K562 (cell line): ENCODE measurements around the gene ARHGDIA. TPM values are rescaled to one million over a fixed set of nuclear protein-coding genes. Genes with fewer than 3 reads are reported as not detected.

Experiments
- ATAC-seq: fragments of 200-7000 bp; cut with Tn5 transposase; 3 replicates; pipeline ENCODE4 v1.9.1; 2020; ENCODE audit warnings: moderate library complexity
- BruUV-seq: library from RNA; stranded (reverse); fragments of 400-500 nt; replicated peaks from 2 replicates; lab custom pipeline; 2021; lab: Mats Ljungman, UMichigan
- CTCF ChIA-PET: fragments of 300-600 bp; formaldehyde crosslinking; extraction: SDS; loops from one replicate; lab custom pipeline; 2021; ENCODE audit warnings: low intra/inter-chr PET ratio; lab: Yijun Ruan, JAX
- POLR2A ChIA-PET: fragments of 300-600, 350-650 bp; sonication (Branson Sonifier 250); formaldehyde crosslinking; extraction: SDS; loops from one replicate; lab custom pipeline; 2021; ENCODE audit warnings: antibody characterized with exemption, inconsistent platforms; lab: Yijun Ruan, JAX
- DNase-seq, 4 experiments: peaks; one replicate each; pipeline versions ENCODE4 v3.0.0 to v3.0.0-alpha.2; 2011 to 2018; ENCODE audit warnings: low spot score in 3 of 4, mixed read lengths in 3 of 4; ENCODE audit errors: extremely low read depth in 1 of 4
- FAIRE-seq: peaks from 2 replicates; lab custom pipeline; 2011; peaks lifted over from hg19 to GRCh38; lab: Jason Lieb, UNC
- H2AFZ ChIP-seq: 2 replicates; pipeline ENCODE4 v1.6.0; 2011; ENCODE audit warnings: low read depth, low read length, control low read depth, inconsistent platforms
- H3K27ac ChIP-seq: fragments of 200-600 bp; 3 replicates; pipeline ENCODE4 v1.8.0; 2011; ENCODE audit warnings: low read depth, mild to moderate bottlenecking, control low read depth, inconsistent platforms, low read length, moderate library complexity, mixed read lengths; ENCODE audit errors: extremely low read depth
- H3K27me3 ChIP-seq, 2 experiments: fragments of 300-600 bp in 1 of 2; 2 replicates in 1 of 2; 3 replicates in 1 of 2; pipeline versions ENCODE4 v1.6.0 to v1.8.0; 2011; ENCODE audit warnings: inconsistent platforms in 2 of 2, low read length in 2 of 2, mild to moderate bottlenecking in 1 of 2, mixed read lengths in 1 of 2, moderate library complexity in 1 of 2; ENCODE audit not compliant: control insufficient read depth in 2 of 2, insufficient read depth in 2 of 2
- H3K36me3 ChIP-seq: fragments of 300-600 bp; 3 replicates; pipeline ENCODE4 v1.8.0; 2011; ENCODE audit warnings: mild to moderate bottlenecking, low read length, inconsistent platforms; ENCODE audit not compliant: control insufficient read depth, insufficient read depth
- H3K4me1 ChIP-seq, 2 experiments: fragments of 200-600 bp in 1 of 2; replicated peaks in 1 of 2; 2 replicates in 1 of 2; 3 replicates in 1 of 2; pipeline versions ENCODE4 v1.5.1 to v1.8.0; 2011; ENCODE audit warnings: inconsistent platforms in 2 of 2, low read length in 2 of 2, mild to moderate bottlenecking in 1 of 2, mixed read lengths in 1 of 2, moderate library complexity in 1 of 2; ENCODE audit not compliant: control insufficient read depth in 2 of 2, insufficient read depth in 2 of 2
- H3K4me2 ChIP-seq: 2 replicates; pipeline ENCODE4 v1.6.1; 2011; ENCODE audit warnings: low read length, control low read depth, inconsistent platforms, mixed read lengths; ENCODE audit not compliant: insufficient read depth
- H3K4me3 ChIP-seq: fragments of 200-600 bp; sonication (generic), shearing (Covaris generic); 2 replicates; pipeline ENCODE4 v1.5.1; 2016; ENCODE audit warnings: control low read depth, inconsistent platforms
- H3K79me2 ChIP-seq: fragments of 200-600 bp; 3 replicates; pipeline ENCODE4 v1.8.0; 2011; ENCODE audit warnings: low read length, inconsistent platforms; ENCODE audit not compliant: control insufficient read depth, insufficient read depth
- H3K9ac ChIP-seq, 2 experiments: 2 replicates each; pipeline versions ENCODE4 v1.6.0 to v1.6.1; 2011; ENCODE audit warnings: low read depth in 2 of 2, low read length in 2 of 2, control low read depth in 1 of 2, inconsistent platforms in 1 of 2, mild to moderate bottlenecking in 1 of 2, mixed read lengths in 1 of 2; ENCODE audit not compliant: insufficient read depth in 1 of 2
- H3K9me1 ChIP-seq: one replicate; pipeline ENCODE4 v1.6.0; 2011; ENCODE audit warnings: inconsistent platforms, mild to moderate bottlenecking, low read length, moderate library complexity; ENCODE audit not compliant: control insufficient read depth, insufficient read depth
- H3K9me3 ChIP-seq: replicated peaks from 2 replicates; pipeline ENCODE4 v1.5.1; 2011; ENCODE audit warnings: low read depth, low read length, inconsistent platforms; ENCODE audit not compliant: control insufficient read depth, insufficient read depth
- H4K20me1 ChIP-seq: replicated peaks from 2 replicates; pipeline ENCODE4 v1.6.1; 2011; ENCODE audit warnings: low read length, inconsistent platforms, mixed read lengths; ENCODE audit not compliant: control insufficient read depth, insufficient read depth
- DIDO1 ChIP-seq: fragments of 450-650 bp; IDR thresholded peaks from 2 replicates; pipeline ENCODE4 v1.6.1; 2016; ENCODE audit warnings: low read depth, missing biosample characterization, missing genetic modification characterization
- E2F3 ChIP-seq: fragments of 250-450 bp; sonication (Bioruptor Pico); IDR thresholded peaks from 2 replicates; pipeline ENCODE4 v1.4.0; 2020; ENCODE audit warnings: mild to moderate bottlenecking
- FOS ChIP-seq: IDR thresholded peaks from 3 replicates; pipeline ENCODE4 v1.6.1; 2011; ENCODE audit not compliant: insufficient read length; ENCODE audit errors: extremely low read depth
- GABPB1 ChIP-seq: sonication (generic); formaldehyde crosslinking; IDR thresholded peaks from 2 replicates; pipeline ENCODE4 v1.8.0; 2022; ENCODE audit warnings: mild to moderate bottlenecking, missing genetic modification reagents
- MCM3 ChIP-seq: fragments of 450-650 bp; IDR thresholded peaks from 2 replicates; pipeline ENCODE4 v1.6.1; 2016
- NCOA4 ChIP-seq: fragments of 450-650 bp; IDR thresholded peaks from 2 replicates; pipeline ENCODE4 v1.6.1; 2018; ENCODE audit warnings: mild to moderate bottlenecking; ENCODE audit not compliant: partially characterized antibody
- PHTF2 ChIP-seq: fragments of 250-450 bp; sonication (Bioruptor Pico); IDR thresholded peaks from 2 replicates; pipeline ENCODE4 v1.5.0; 2021; ENCODE audit warnings: mild to moderate bottlenecking
- POLR2G ChIP-seq: fragments of 200-400 bp; formaldehyde crosslinking; IDR thresholded peaks from 2 replicates; pipeline ENCODE4 v1.6.1; 2017; ENCODE audit warnings: low read depth, mild to moderate bottlenecking, antibody characterized with exemption, low read length, moderate library complexity
- RAD51 ChIP-seq: fragments of 450-650 bp; IDR thresholded peaks from 2 replicates; pipeline ENCODE4 v1.7.1; 2016; ENCODE audit warnings: low read depth, mild to moderate bottlenecking, borderline replicate concordance
- RBFOX2 ChIP-seq: fragments of 200-400 bp; formaldehyde crosslinking; IDR thresholded peaks from 2 replicates; pipeline ENCODE4 v1.6.1; 2017; ENCODE audit warnings: low read depth, mild to moderate bottlenecking, low read length, moderate library complexity
- SAFB2 ChIP-seq: fragments of 200-400 bp; formaldehyde crosslinking; IDR thresholded peaks from 2 replicates; pipeline ENCODE4 v1.6.1; 2018; ENCODE audit warnings: borderline replicate concordance, low read length, low read depth, moderate library complexity; ENCODE audit not compliant: severe bottlenecking
- SMARCA5 ChIP-seq: fragments of 450-650 bp; IDR thresholded peaks from 2 replicates; pipeline ENCODE4 v1.6.1; 2016
- SNAPC5 ChIP-seq: fragments of 250-450 bp; sonication (Bioruptor Pico); IDR thresholded peaks from 2 replicates; pipeline ENCODE4 v1.8.0; 2021; ENCODE audit warnings: moderate library complexity, mild to moderate bottlenecking, inconsistent platforms
- ZKSCAN8 ChIP-seq: fragments of 200-800 bp; sonication (Bioruptor generic); IDR thresholded peaks from 2 replicates; pipeline ENCODE4 v1.6.1; 2016; ENCODE audit warnings: missing genetic modification characterization, missing compliant biosample characterization
- WGBS: fragments of 100-300 bp; shearing (Covaris generic); methylation state at CpG from one replicate; pipeline ENCODE4 v1.1.6; 2016; ENCODE audit warnings: low coverage, mixed read lengths; ENCODE audit not compliant: insufficient coverage; ENCODE audit errors: missing lambda C conversion rate; 5-methylcytosine and 5-hydroxymethylcytosine counted together
- in situ Hi-C: fragments of 300-500 bp; cut with MboI; formaldehyde crosslinking; loops from 4 replicates; pipeline ENCODE4 v1.15.0; 2018; ENCODE audit warnings: inconsistent platforms, mixed read lengths
- intact Hi-C: fragments of 100-400 bp; cut with micrococcal nuclease; formaldehyde crosslinking; loops from 2 replicates; pipeline ENCODE4 v1.14.2; 2022
- polyA plus RNA-seq, 8 experiments: library from polyadenylated mRNA; depleted of rRNA in 4 of 8; stranded (reverse) in 5 of 8; unstranded in 3 of 8; fragments of >200 nt; fragmentation: Nextera tagmentation in 2 of 8; fragmentation: Illumina TruSeq in 1 of 8; extraction: Ambion mirVana in 2 of 8; extraction: Trizol in 1 of 8; gene quantifications; 2 replicates each; pipeline versions ENCODE4 v1.2.1 to v1.2.3, GENCODE V29; 2011 to 2014; ENCODE audit warnings: inconsistent platforms in 1 of 8, missing spikeins in 1 of 8
- total RNA-seq, 7 experiments: library from RNA; depleted of rRNA in 6 of 7; stranded (reverse); fragments of >200 nt in 6 of 7; fragmentation: Illumina TruSeq in 2 of 7; extraction: Trizol in 2 of 7; gene quantifications; 2 replicates each; pipeline versions ENCODE4 v1.2.1 to v1.2.3, GENCODE V29; 2011 to 2021; ENCODE audit warnings: low replicate concordance in 1 of 7
- TF ChIP-seq, protein P1 (sequence below): fragments of 250-450 bp; sonication (Bioruptor Pico); IDR thresholded peaks from 2 replicates; pipeline ENCODE4 v1.5.0; 2020; ENCODE audit warnings: mild to moderate bottlenecking
- TF ChIP-seq, protein P2 (sequence below): fragments of 450-650 bp; IDR thresholded peaks from 2 replicates; pipeline ENCODE4 v1.6.1; 2017; ENCODE audit warnings: antibody characterized with exemption
- TF ChIP-seq, protein P3 (sequence below): sonication (generic); formaldehyde crosslinking; IDR thresholded peaks from 2 replicates; pipeline ENCODE4 v1.9.0; 2022; ENCODE audit warnings: mild to moderate bottlenecking, missing genetic modification reagents

The ARHGDIA gene
- total and polyA plus RNA-seq, 9 of the 15 experiments (the other 6 are each of a cell fraction or from before 2014, with no cell fraction given) = 9.6 to 340 (median 97.6) TPM

- TF ChIP-seq RBFOX2 = peak; percentile 12; the same call in 1 of the 2 replicates
These were observed 48.9 kb downstream of the ARHGDIA start (continued) for GRCh38 chr17:81822312-81822637.

DNA sequence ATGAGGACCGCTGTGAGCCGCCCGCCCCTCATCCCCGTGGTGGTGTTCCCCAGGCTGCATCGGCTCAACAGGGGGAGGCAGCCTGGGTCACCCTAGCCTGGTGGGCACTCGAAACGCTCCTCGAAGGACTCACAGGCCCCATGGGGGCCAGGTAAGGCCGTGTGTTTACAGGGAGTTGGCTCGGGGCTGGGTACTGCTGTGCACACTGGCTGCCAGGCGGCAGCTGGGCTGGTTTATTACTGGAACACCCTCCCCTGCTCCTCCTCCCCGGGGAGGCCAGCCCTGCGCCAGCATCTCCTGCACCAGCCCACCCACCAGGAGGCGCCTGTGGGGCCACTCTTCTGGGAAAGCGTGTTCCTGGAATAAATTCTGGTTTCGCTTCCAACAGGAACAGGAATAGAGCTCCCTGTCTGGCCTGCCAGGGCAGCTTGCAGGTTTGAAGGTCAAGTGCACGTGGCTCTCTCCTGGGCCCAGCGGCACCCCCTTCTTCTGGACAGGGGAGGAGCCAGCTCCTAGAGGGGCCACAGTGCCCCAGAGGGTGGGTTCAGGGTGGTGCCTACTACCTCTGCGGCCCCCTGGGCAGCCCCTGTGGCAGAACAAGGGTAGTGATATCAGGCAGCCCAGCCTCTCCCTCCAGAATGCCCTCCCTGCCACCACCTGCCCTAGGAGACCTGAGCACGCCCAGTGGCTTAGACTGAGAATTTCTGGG, 49.4 kb downstream of the ARHGDIA start:
- ChIA-PET POLR2A (interaction anchor here (0.6 to 1.2 kb wide), 14 partner anchors 11 to 1071 kb away, joined by 3 to 5 read pairs (median 4); partner anchors contain the start of gene MCRIP1), CTCF (interaction anchor here (0.7 kb wide), 1 partner anchor 88 kb away, joined by 4 read pairs; no protein-coding TSS in a partner anchor)
- H3K27me3 ChIP-seq = no peaks in the 10 kb centered on the region
- no TSS peak for BruUV-seq
- H2AFZ ChIP-seq = peak overlapping the region; percentile 90
- no peaks in the 10 kb centered on the region for H3K9me1 ChIP-seq
- peak overlapping the region; percentile 67; the same call in 1 of the 2 replicates for H3K4me2 ChIP-seq
- WGBS = 18% methylated on average over 20 of the region's 20 CpGs
- peak overlapping the region; percentile 69 to 93 for H3K9ac ChIP-seq
- peaks cover 21 to 73% of the 10 kb centered on the region in 2 experiments for H3K4me1 ChIP-seq
- no peaks in the 10 kb centered on the region for H3K9me3 ChIP-seq
- no peaks in the 10 kb centered on the region for H4K20me1 ChIP-seq
- peak overlapping the region; percentile 84 for H3K27ac ChIP-seq
- peak; percentile 82 for FAIRE-seq
- ATAC-seq = peak; percentile 93
- in situ Hi-C loops = no loop called here
- H3K79me2 ChIP-seq = no peaks in the 10 kb centered on the region
- H3K4me3 ChIP-seq = no peak overlapping the region
- no peaks in the 10 kb centered on the region for H3K36me3 ChIP-seq
- intact Hi-C loops = loop anchor here (5.0 kb wide), 1 partner anchor 41 kb away; the partner anchor contains the start of gene P4HB
- peak; percentile 90 to 94 (median 92) for DNase-seq
- TF ChIP-seq, protein P1, sequence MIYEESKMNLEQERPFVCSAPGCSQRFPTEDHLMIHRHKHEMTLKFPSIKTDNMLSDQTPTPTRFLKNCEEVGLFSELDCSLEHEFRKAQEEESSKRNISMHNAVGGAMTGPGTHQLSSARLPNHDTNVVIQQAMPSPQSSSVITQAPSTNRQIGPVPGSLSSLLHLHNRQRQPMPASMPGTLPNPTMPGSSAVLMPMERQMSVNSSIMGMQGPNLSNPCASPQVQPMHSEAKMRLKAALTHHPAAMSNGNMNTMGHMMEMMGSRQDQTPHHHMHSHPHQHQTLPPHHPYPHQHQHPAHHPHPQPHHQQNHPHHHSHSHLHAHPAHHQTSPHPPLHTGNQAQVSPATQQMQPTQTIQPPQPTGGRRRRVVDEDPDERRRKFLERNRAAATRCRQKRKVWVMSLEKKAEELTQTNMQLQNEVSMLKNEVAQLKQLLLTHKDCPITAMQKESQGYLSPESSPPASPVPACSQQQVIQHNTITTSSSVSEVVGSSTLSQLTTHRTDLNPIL = no peak
- TF ChIP-seq RAD51 (peak; percentile 31; the same call in 1 of the 2 replicates), NCOA4 (no peak), GABPB1 (peak; percentile 47; the same call in 1 of the 2 replicates), SAFB2 (no peak), MCM3 (no peak), DIDO1 (tag) (no peak), FOS (no peak), ZKSCAN8 (CRISPR knock-in tag) (no peak), SMARCA5 (0 out of 2 replicates have a peak, but pooled peaks have one; percentile 9), PHTF2 (CRISPR knock-in tag) (no peak), SNAPC5 (no peak), E2F3 (CRISPR knock-in tag) (no peak), POLR2G (peak; percentile 55; the same call in 1 of the 2 replicates)
- TF ChIP-seq, protein P2, sequence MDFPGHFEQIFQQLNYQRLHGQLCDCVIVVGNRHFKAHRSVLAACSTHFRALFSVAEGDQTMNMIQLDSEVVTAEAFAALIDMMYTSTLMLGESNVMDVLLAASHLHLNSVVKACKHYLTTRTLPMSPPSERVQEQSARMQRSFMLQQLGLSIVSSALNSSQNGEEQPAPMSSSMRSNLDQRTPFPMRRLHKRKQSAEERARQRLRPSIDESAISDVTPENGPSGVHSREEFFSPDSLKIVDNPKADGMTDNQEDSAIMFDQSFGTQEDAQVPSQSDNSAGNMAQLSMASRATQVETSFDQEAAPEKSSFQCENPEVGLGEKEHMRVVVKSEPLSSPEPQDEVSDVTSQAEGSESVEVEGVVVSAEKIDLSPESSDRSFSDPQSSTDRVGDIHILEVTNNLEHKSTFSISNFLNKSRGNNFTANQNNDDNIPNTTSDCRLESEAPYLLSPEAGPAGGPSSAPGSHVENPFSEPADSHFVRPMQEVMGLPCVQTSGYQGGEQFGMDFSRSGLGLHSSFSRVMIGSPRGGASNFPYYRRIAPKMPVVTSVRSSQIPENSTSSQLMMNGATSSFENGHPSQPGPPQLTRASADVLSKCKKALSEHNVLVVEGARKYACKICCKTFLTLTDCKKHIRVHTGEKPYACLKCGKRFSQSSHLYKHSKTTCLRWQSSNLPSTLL = no peak
- TF ChIP-seq, protein P3, sequence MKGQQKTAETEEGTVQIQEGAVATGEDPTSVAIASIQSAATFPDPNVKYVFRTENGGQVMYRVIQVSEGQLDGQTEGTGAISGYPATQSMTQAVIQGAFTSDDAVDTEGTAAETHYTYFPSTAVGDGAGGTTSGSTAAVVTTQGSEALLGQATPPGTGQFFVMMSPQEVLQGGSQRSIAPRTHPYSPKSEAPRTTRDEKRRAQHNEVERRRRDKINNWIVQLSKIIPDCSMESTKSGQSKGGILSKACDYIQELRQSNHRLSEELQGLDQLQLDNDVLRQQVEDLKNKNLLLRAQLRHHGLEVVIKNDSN (CRISPR knock-in tag) = no peak; the same call in 1 of the 2 replicates
